T follicular helper cell (primary cell): Measurements from ENCODE around the gene SMLR1.
"Not testable (repeated sequence)": the region's sequence is repeated elsewhere in the genome, so short reads cannot be mapped to it uniquely, and the experiment has no call there.

ENCODE experiments used
- DNase-seq: peaks from one replicate; pipeline ENCODE4 v3.0.0-alpha.2; 2020; ENCODE audit warnings: low read depth
- total RNA-seq, 2 experiments: gene quantifications; one replicate each; lab custom pipeline; 2026; lab: John Stamatoyannopoulos, UW

The SMLR1 gene
- total RNA-seq = 0 reads per million in 2 experiments

GRCh38 chr6:130827247-130828149 lies at the start of gene SMLR1:
Gene SMLR1, plus strand, starts transcription at chr6:130827406. Its CDS starts 8 bp downstream, at chr6:130827414.
- DNase-seq = no peak

- DNase-seq = no peak
Observed at GRCh38 chr6:130778946-130779657, 48.1 kb upstream of the SMLR1 start.

- DNase-seq = no peak
Observed at GRCh38 chr6:130779658-130780033, 47.6 kb upstream of the SMLR1 start.

DNA sequence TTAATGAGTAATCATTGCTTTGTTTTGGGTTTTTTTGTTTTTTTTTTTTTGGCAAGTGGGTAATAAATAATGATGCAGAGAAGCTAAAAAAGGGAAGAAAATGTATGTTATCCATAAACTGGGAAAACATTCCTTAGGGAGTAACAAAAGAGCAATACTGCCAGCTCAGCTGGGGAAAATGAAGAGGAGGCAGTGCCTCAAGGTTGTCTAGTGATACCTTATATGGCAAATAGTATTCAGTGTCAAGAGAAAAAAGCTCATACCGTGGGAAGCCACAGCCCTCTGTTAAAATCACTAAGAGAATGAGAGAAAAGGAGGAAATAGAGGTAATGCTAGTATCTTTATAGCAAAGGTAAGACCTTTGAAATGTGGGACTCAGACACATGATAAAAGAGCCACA lies 47.1 kb upstream of the SMLR1 start:
- no peak for DNase-seq

GRCh38 chr6:130781557-130781956 lies 45.6 kb upstream of the SMLR1 start:
- no peak for DNase-seq

- DNase-seq = no peak
Observed at GRCh38 chr6:130783416-130784107, 43.6 kb upstream of the SMLR1 start.

DNA sequence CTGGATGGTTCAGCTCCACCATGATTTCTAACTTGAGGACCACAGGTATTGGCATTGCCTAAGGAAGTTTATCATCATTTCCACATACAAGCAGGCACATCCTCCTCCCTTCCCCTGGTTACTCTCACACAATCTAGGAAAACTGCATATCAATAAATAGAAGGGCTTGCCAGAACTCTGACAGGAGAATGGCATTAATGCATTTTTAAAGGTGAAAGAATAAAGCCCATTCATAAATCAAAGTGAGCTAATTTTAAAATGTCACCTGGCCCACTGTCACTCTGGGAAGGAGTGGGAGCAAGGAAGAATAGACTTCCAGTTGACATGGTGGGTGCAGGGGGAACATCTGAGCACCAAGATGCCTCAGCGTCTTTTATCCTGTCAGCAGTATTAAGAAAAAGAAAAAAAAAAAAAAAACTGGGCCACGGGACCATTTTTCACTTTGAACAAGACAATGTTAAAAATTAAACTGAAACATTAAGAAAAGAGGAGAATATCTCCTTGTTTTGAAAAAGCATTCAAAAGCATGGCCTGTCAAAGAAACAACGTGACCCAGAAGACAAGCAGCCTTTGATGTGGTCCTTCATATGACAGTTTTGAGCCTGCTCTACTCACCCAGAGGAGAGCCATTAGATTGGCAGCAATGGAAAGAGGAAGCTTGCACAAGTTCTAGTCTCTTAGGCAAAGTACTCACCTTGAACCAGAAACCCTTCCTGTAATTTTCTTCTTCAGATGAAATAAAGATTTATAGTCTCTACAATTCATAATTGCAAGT lies 39.3 kb upstream of the SMLR1 start:
- DNase-seq = no peak

GRCh38 chr6:130788954-130789353 lies 38.3 kb upstream of the SMLR1 start:
- no peak for DNase-seq

DNA sequence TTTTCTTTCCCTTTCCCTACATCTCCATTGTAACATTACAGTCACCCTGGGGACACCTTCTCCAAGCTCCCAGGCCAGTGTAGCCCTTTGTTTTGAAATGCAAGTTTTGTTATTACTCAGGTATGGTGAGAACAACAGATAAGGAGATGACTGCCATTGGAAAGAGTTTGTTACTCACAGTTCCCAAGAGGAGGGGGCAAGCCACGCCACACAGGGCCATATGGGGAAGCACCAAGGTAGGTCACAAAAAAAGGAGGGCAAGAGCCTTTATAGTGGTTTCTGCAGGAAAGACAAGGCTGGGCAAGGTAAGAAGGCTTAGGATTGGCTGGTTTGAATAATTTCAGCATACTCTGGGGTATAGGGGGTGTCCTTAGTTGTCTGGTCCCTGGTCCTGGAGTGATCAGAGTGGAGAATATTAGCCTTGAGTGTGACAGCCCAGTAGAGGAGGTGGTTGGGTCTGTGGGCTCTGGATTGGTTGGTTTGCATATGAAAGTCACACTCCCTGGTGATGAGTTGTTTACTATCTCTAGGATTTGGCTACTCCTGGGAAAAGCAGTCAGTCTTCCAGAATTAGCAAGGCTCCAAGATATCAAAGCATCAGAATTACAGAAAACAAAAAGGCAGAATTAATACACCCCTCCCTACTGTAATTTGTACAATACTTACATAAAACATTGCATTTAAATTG lies 33.1 kb upstream of the SMLR1 start:
- no peak for DNase-seq

DNA sequence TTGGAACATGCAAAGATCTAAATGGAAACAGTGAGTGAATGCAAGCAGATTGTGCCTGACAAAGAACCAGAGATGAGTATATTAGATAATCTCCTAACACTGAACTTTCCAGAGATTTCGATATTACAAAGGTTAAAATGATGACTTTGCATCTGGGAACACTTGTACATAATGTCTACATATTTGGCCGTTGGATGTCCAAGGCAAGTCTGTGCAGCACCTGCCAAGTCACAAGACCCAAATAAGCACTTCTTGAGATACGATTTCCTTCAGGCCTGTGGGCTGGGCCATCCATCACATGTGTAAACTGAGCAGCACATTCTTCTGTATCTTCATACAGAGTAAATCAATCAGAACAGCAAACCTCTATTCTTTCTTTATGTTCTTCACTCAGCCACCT lies 32.5 kb upstream of the SMLR1 start:
- DNase-seq = no peak

DNA sequence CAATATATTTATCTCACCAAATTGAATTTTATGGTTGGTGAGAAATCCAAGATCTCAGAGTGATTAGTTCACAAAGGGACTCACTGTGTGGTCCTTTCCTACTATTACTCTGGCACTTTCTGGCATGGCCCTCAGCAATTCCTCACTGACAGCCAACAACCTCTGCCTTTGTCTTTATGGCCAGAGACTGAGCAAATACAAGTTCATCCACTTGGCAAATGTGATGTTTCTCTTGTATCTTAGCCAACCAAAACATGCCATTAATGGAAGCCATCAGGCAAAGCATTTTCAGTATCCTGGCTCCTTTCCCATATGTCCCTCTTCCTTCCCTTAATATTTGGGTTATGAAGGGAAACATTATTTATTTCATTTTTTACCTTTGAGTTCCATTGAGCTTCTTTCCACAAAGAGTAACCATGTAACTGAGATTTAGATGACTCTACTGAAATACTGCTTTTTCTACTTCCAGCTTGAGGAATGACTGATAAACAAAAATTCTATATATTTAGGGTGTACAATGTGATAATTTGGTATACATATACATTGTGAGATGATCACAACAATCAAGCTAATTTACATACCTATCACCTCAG lies 30.8 kb upstream of the SMLR1 start:
- DNase-seq = no peak

- DNase-seq = no peak
Observed at GRCh38 chr6:130797061-130797460, 30.1 kb upstream of the SMLR1 start.

DNA sequence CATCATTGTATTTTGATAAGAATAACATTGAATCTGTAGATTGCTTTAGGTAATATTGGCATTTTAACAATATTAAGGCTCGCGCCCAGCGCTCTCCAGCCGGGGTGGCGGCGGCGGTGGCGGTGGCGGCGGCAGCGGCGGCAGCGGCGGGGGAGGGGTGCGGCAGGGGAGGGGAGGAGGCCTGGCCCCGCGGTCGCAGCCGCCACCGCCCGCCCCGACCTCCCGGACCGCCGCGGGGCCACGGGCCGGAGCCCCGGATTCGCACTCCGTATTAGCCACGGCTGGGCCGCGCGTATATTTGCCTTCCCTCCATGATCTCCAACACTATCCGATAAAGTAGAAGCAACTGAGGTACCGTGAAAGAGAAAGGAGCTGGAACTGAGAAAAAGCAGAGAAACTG lies 25.8 kb upstream of the SMLR1 start:
- not testable (repeated sequence) for DNase-seq

DNA sequence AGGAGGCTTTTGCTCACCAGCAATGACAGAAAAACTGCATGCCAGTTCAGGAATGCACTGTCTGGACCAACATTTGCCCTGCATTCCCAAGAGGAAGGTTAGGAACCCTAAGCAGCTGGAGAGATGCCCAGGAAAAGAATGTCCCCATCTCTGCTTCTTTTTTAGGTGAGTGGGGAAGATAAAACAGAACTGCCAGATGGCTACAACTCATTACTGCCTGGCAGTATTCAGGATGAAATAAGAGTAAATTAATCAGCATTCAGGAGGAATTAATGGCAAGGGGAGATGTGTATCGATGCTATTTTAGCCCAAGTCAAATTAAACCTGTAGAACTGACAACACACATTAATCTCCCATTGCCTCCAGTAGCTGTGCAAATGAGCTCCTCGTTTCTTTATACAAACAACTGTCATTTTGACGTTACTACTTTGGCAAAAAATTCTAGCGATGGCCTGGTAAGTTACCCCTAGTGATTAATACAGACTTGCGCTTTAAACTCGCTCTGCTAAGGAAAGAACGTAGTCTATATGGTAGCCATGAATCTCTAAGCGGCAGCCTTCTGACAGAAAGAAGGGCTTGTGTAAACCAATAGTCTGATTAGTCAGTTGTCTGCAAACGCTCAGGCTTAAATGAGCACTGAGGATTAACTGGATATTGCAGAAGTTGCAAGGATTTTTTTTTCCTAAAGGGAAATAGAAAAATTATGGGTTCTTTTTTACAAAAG lies 16.7 kb upstream of the SMLR1 start:
- DNase-seq = no peak

GRCh38 chr6:130811932-130812331 lies 15.3 kb upstream of the SMLR1 start:
- DNase-seq = no peak

GRCh38 chr6:130814506-130814905 lies 12.7 kb upstream of the SMLR1 start:
- no peak for DNase-seq

- no peak for DNase-seq
Observed at GRCh38 chr6:130815200-130816071, 11.8 kb upstream of the SMLR1 start.

GRCh38 chr6:130822736-130823135 lies 4.5 kb upstream of the SMLR1 start:
- DNase-seq = no peak
